H1 (cell line): Measurements from ENCODE around the gene TRAPPC6A. TPM values are rescaled to one million over a fixed set of nuclear protein-coding genes. Genes with fewer than 3 reads are reported as not detected.
A peak's percentile ranks its signal among the peaks of the same experiment; 100 is the strongest.

Source experiments
- CTCF ChIA-PET: fragments of 300-600 bp; sonication (Branson Sonifier 250); formaldehyde crosslinking; loops from one replicate; lab custom pipeline; 2021; ENCODE audit not compliant: partially characterized antibody; lab: Charles Lee
- POLR2A ChIA-PET: fragments of 300-600 bp; sonication (Branson Sonifier 250); formaldehyde crosslinking; loops from one replicate; lab custom pipeline; 2021; ENCODE audit warnings: inconsistent platforms; ENCODE audit not compliant: partially characterized antibody; lab: Charles Lee
- DNase-seq, 2 experiments: peaks; one replicate each; pipeline versions ENCODE4 v3.0.0 to v3.0.0-alpha.2; 2010 to 2022; ENCODE audit warnings: low spot score in 2 of 2, low read depth in 1 of 2, mixed read lengths in 1 of 2
- FAIRE-seq: peaks from 2 replicates; lab custom pipeline; 2011; peaks lifted over from hg19 to GRCh38; lab: Jason Lieb, UNC
- H2AFZ ChIP-seq: 2 replicates; pipeline ENCODE4 v1.8.1; 2012; ENCODE audit warnings: low read length, inconsistent platforms
- H2AK5ac ChIP-seq: 2 replicates; pipeline ENCODE4 v1.6.1; 2013; ENCODE audit warnings: low read depth, low read length
- H2BK120ac ChIP-seq: replicated peaks from 2 replicates; pipeline ENCODE3; 2013; ENCODE audit warnings: low read depth, low read length, inconsistent platforms
- H2BK12ac ChIP-seq: 2 replicates; pipeline ENCODE4 v1.6.1; 2013; ENCODE audit warnings: low read depth, low read length
- H2BK15ac ChIP-seq: 2 replicates; pipeline ENCODE4 v1.6.1; 2013; ENCODE audit warnings: low read length
- H2BK20ac ChIP-seq: 2 replicates; pipeline ENCODE4 v1.6.1; 2013; ENCODE audit warnings: low read length
- H2BK5ac ChIP-seq: 2 replicates; pipeline ENCODE4 v1.6.1; 2013; ENCODE audit warnings: low read depth, low read length
- H3K14ac ChIP-seq: 2 replicates; pipeline ENCODE4 v1.6.1; 2013; ENCODE audit warnings: inconsistent platforms; ENCODE audit not compliant: insufficient read length
- H3K18ac ChIP-seq: 2 replicates; pipeline ENCODE4 v1.6.1; 2013; ENCODE audit warnings: low read length; ENCODE audit errors: extremely low read depth
- H3K23ac ChIP-seq: 2 replicates; pipeline ENCODE4 v1.6.1; 2013; ENCODE audit warnings: inconsistent platforms; ENCODE audit not compliant: insufficient read length
- H3K23me2 ChIP-seq: 2 replicates; pipeline ENCODE4 v1.6.1; 2013; ENCODE audit warnings: low read depth, low read length
- H3K27ac ChIP-seq: 2 replicates; pipeline ENCODE4 v1.6.1; 2011; ENCODE audit warnings: low read depth, low read length, inconsistent platforms
- H3K27me3 ChIP-seq, 4 experiments: replicated peaks in 1 of 4; 1 replicate in 1 of 4; 2 replicates in 3 of 4; pipeline versions ENCODE4 v1.6.1 to v1.8.1; 2011 to 2013; ENCODE audit warnings: low read length in 3 of 4, mild to moderate bottlenecking in 3 of 4, inconsistent platforms in 2 of 4, mixed read lengths in 2 of 4, moderate library complexity in 1 of 4; ENCODE audit not compliant: control insufficient read depth in 3 of 4, insufficient read depth in 3 of 4; ENCODE audit errors: extremely low read depth in 1 of 4
- H3K36me3 ChIP-seq, 4 experiments: 2 replicates each; pipeline versions ENCODE4 v1.6.1 to v1.8.1; 2011 to 2013; ENCODE audit warnings: mild to moderate bottlenecking in 4 of 4, low read length in 3 of 4, moderate library complexity in 2 of 4, control low read depth in 1 of 4, inconsistent platforms in 1 of 4; ENCODE audit not compliant: insufficient read depth in 4 of 4, control insufficient read depth in 2 of 4
- H3K4ac ChIP-seq: replicated peaks from 2 replicates; pipeline ENCODE3; 2013; ENCODE audit warnings: low read length, low read depth, mixed read lengths, inconsistent platforms; ENCODE audit not compliant: insufficient read length
- H3K4me1 ChIP-seq, 4 experiments: replicated peaks in 1 of 4; 1 replicate in 1 of 4; 2 replicates in 3 of 4; pipeline versions ENCODE4 v1.6.1 to v1.8.1; 2011 to 2013; ENCODE audit warnings: low read length in 3 of 4, inconsistent platforms in 2 of 4, mixed read lengths in 1 of 4; ENCODE audit not compliant: insufficient read depth in 4 of 4, control insufficient read depth in 3 of 4
- H3K4me2 ChIP-seq, 2 experiments: 2 replicates each; pipeline versions ENCODE4 v1.6.1 to v1.8.1; 2011 to 2013; ENCODE audit warnings: low read depth in 2 of 2, low read length in 2 of 2, control low read depth in 1 of 2, inconsistent platforms in 1 of 2, mild to moderate bottlenecking in 1 of 2; ENCODE audit not compliant: insufficient read depth in 1 of 2
- H3K4me3 ChIP-seq, 4 experiments: fragments of 200-600, 300-600 bp in 1 of 4; sonication (generic), shearing (Covaris generic), sonication (Bioruptor Twin) in 1 of 4; 2 replicates each; pipeline versions ENCODE4 v1.5.1 to v1.8.1; 2011 to 2016; ENCODE audit warnings: low read length in 4 of 4, low read depth in 3 of 4, control low read depth in 2 of 4, inconsistent platforms in 2 of 4, mild to moderate bottlenecking in 2 of 4, mixed read lengths in 1 of 4, moderate library complexity in 1 of 4; ENCODE audit not compliant: insufficient read depth in 2 of 4; ENCODE audit errors: extremely low read depth in 1 of 4
- H3K56ac ChIP-seq: replicated peaks from 2 replicates; pipeline ENCODE3; 2013; ENCODE audit warnings: low read depth, mild to moderate bottlenecking, mixed read lengths, low read length, inconsistent platforms; ENCODE audit not compliant: insufficient read length
- H3K79me1 ChIP-seq: 2 replicates; pipeline ENCODE4 v1.6.1; 2013; ENCODE audit warnings: low read depth, low read length, control low read depth
- H3K79me2 ChIP-seq, 2 experiments: 2 replicates each; pipeline versions ENCODE4 v1.6.1 to v1.8.1; 2012 to 2013; ENCODE audit warnings: low read length in 2 of 2, mild to moderate bottlenecking in 2 of 2, inconsistent platforms in 1 of 2; ENCODE audit not compliant: insufficient read depth in 2 of 2, control insufficient read depth in 1 of 2
- H3K9ac ChIP-seq, 4 experiments: replicated peaks in 1 of 4; 1 replicate in 1 of 4; 2 replicates in 3 of 4; pipeline versions ENCODE4 v1.6.1 to v1.8.1; 2011 to 2013; ENCODE audit warnings: low read depth in 3 of 4, low read length in 3 of 4, control low read depth in 2 of 4, mild to moderate bottlenecking in 2 of 4, moderate library complexity in 2 of 4, inconsistent platforms in 1 of 4; ENCODE audit errors: extremely low read depth in 1 of 4
- H3K9me3 ChIP-seq, 2 experiments: 2 replicates each; pipeline versions ENCODE4 v1.6.1 to v1.8.1; 2012 to 2013; ENCODE audit warnings: mild to moderate bottlenecking in 2 of 2, moderate library complexity in 2 of 2, control low read depth in 1 of 2, inconsistent platforms in 1 of 2, low read depth in 1 of 2, low read length in 1 of 2, mixed read lengths in 1 of 2; ENCODE audit not compliant: insufficient read depth in 2 of 2
- H4K20me1 ChIP-seq, 2 experiments: replicated peaks in 1 of 2; 2 replicates each; pipeline versions ENCODE3 to v1.8.1; 2011 to 2013; ENCODE audit warnings: inconsistent platforms in 2 of 2, low read length in 2 of 2, mild to moderate bottlenecking in 1 of 2; ENCODE audit not compliant: insufficient read depth in 2 of 2, control insufficient read depth in 1 of 2
- H4K5ac ChIP-seq: 2 replicates; pipeline ENCODE4 v1.6.1; 2013; ENCODE audit warnings: low read length, low read depth, mixed read lengths, inconsistent platforms; ENCODE audit not compliant: insufficient read length
- H4K8ac ChIP-seq: 2 replicates; pipeline ENCODE4 v1.8.0; 2013; ENCODE audit warnings: mild to moderate bottlenecking, moderate library complexity, low read length, inconsistent platforms; ENCODE audit not compliant: insufficient read depth; ENCODE audit errors: extremely low read depth
- H4K91ac ChIP-seq: replicated peaks from 2 replicates; pipeline ENCODE3; 2013; ENCODE audit warnings: low read length, mixed read lengths, inconsistent platforms; ENCODE audit not compliant: insufficient read length
- ASH2L ChIP-seq: fragments of 200-600, 300-600 bp; sonication (generic); IDR thresholded peaks from one replicate; pipeline ENCODE4 v1.7.1; 2017; ENCODE audit warnings: low read length
- BRCA1 ChIP-seq: IDR thresholded peaks from 2 replicates; pipeline ENCODE4 v1.6.1; 2012; ENCODE audit warnings: low read depth, low read length, improper control_type of control experiment
- CEBPB ChIP-seq: IDR thresholded peaks from 2 replicates; pipeline ENCODE4 v1.6.1; 2012; ENCODE audit warnings: low read depth, low read length
- GABPA ChIP-seq: IDR thresholded peaks from 2 replicates; pipeline ENCODE4 v1.6.1; 2011; ENCODE audit warnings: mild to moderate bottlenecking, low read length, moderate library complexity, borderline replicate concordance; ENCODE audit not compliant: insufficient read depth
- SP1 ChIP-seq: IDR thresholded peaks from 2 replicates; pipeline ENCODE4 v1.6.1; 2011; ENCODE audit warnings: low read depth, low read length
- SP2 ChIP-seq: IDR thresholded peaks from 2 replicates; pipeline ENCODE4 v1.6.1; 2012; ENCODE audit warnings: mild to moderate bottlenecking, low read length, inconsistent platforms
- TEAD4 ChIP-seq: IDR thresholded peaks from 2 replicates; pipeline ENCODE4 v1.6.1; 2012; ENCODE audit warnings: low read depth, low read length, inconsistent platforms, mixed read lengths
- YY1 ChIP-seq: IDR thresholded peaks from 2 replicates; pipeline ENCODE4 v1.6.1; 2011; ENCODE audit warnings: low read depth, mild to moderate bottlenecking, low read length
- WGBS, 2 experiments: shearing (Covaris generic) in 1 of 2; methylation state at CpG; one replicate each; pipeline versions ENCODE4 v1.1.6 to v1.1.7; 2013 to 2015; ENCODE audit warnings: low lambda C conversion rate in 2 of 2, mixed read lengths in 2 of 2, inconsistent platforms in 1 of 2, low coverage in 1 of 2, missing lambda C conversion rate in 1 of 2; ENCODE audit not compliant: insufficient replicate concordance in 2 of 2, insufficient coverage in 1 of 2, insufficient read length in 1 of 2; ENCODE audit errors: extremely low coverage in 1 of 2, missing lambda C conversion rate in 1 of 2; 5-methylcytosine and 5-hydroxymethylcytosine counted together
- polyA plus RNA-seq, 7 experiments: library from polyadenylated mRNA; depleted of rRNA in 3 of 7; stranded (reverse) in 5 of 7; unstranded in 2 of 7; fragments of >200 nt in 5 of 7; fragments of 200-250 nt in 2 of 7; gene quantifications; 1 replicate in 5 of 7; 2 replicates in 1 of 7; 4 replicates in 1 of 7; pipeline versions ENCODE4 v1.2.1 to v1.2.3, GENCODE V29; 2011 to 2013; ENCODE audit warnings: missing spikeins in 2 of 7, mixed read lengths in 2 of 7
- total RNA-seq: library from RNA; stranded (reverse); fragmentation: NEBNext Ultra II Directional; extraction: Animal tissue kit (Norgen Biotek cat#: 25700); gene quantifications from 2 replicates; pipeline ENCODE4 v1.2.1, GENCODE V29; 2021
- TF ChIP-seq, protein P1 (sequence below): IDR thresholded peaks from 2 replicates; pipeline ENCODE4 v1.6.1; 2012; ENCODE audit warnings: inconsistent platforms
- TF ChIP-seq, protein P2 (sequence below): IDR thresholded peaks from 2 replicates; pipeline ENCODE4 v1.6.1; 2011; ENCODE audit warnings: low read depth, mild to moderate bottlenecking, low read length; ENCODE audit not compliant: insufficient read depth

The TRAPPC6A gene
- total and polyA plus RNA-seq, 2 of the 8 experiments (the other 6 are each of a cell fraction or from before 2014, with no cell fraction given), result 31.8 to 130 TPM

DNA sequence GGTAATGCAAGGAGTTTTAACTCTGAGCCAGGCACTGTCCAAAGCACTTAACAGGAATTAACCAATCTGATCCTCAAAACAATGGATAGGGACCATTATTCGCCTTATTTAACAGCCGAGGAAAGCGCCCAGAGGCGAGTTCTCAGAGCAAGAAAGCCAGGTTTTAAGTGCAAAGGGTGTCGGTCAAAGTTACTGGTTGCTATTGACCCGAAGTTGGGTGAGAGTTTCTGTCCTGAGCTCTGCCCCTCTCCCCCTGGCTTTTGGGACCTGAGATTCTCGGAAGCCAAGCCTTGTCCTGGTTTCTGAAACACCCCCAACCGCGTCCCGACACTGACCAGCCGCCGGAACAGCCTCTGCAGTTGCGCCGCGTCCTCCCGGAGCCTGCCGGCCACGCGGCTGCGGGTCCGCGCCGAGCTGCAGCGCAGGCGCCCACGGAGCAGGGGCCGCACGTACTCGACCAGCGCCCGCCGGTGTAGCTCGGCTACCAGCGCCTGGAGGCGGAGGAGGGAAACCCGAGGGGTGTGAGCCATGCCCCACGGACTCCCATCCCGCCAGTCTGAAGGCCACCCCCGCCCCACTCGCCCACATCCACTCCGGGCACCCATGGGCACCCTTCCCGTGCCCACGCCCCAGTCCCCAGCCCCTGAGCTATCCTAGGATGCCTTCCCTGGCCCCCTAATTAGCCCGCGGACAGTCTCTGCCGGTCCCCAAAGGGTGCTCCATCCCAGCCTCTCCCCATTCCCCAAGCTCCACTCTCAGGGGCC is 39.3 kb upstream of the TRAPPC6A start:
- 0 out of 2 replicates have a peak overlapping the region, but pooled peaks have one; percentile 3 for H2AFZ ChIP-seq
- POLR2A ChIA-PET, result interaction anchor here (0.9 to 1.8 kb wide), 4 partner anchors 17 to 53 kb away, joined by 3 to 8 read pairs (median 6); no protein-coding TSS in a partner anchor
- no peak for FAIRE-seq
- TF ChIP-seq YY1, result no peak
- no peak for TF ChIP-seq TEAD4
- no peak for TF ChIP-seq SP2
- TF ChIP-seq, protein P1, sequence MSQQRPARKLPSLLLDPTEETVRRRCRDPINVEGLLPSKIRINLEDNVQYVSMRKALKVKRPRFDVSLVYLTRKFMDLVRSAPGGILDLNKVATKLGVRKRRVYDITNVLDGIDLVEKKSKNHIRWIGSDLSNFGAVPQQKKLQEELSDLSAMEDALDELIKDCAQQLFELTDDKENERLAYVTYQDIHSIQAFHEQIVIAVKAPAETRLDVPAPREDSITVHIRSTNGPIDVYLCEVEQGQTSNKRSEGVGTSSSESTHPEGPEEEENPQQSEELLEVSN, result peak; percentile 39; the same call in 1 of the 2 replicates
- TF ChIP-seq, protein P2, sequence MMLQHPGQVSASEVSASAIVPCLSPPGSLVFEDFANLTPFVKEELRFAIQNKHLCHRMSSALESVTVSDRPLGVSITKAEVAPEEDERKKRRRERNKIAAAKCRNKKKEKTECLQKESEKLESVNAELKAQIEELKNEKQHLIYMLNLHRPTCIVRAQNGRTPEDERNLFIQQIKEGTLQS, result no peak
- no peak for TF ChIP-seq ASH2L
- no peak for TF ChIP-seq BRCA1
- TF ChIP-seq GABPA, result peak; percentile 35; the same call in 1 of the 2 replicates
- no peak for TF ChIP-seq SP1
- no peak for TF ChIP-seq CEBPB

More for the DNA sequence above, 39.3 kb upstream of the TRAPPC6A start:
- H3K4me3 ChIP-seq, result peak overlapping the region; percentile 34 to 64 (median 39)
- no peaks in the 10 kb centered on the region; a peak in 1 of 8 replicates for H3K36me3 ChIP-seq
- no peaks in the 10 kb centered on the region for H4K20me1 ChIP-seq
- H2BK5ac ChIP-seq, result no peak overlapping the region
- H3K23ac ChIP-seq, result no peak overlapping the region
- H2BK120ac ChIP-seq, result no peak overlapping the region
- H3K4ac ChIP-seq, result no peak overlapping the region
- no peak overlapping the region for H2BK20ac ChIP-seq
- no peak overlapping the region; the same call in 1 of the 2 replicates for H4K8ac ChIP-seq
- no peaks in the 10 kb centered on the region for H3K79me2 ChIP-seq
- H3K9me3 ChIP-seq, result no peaks in the 10 kb centered on the region; a peak in 1 of 4 replicates
- no peak overlapping the region for H4K91ac ChIP-seq
- H3K14ac ChIP-seq, result no peak overlapping the region
- peaks cover 17% of the 10 kb centered on the region; the same call in 1 of the 2 replicates for H3K23me2 ChIP-seq
- peak overlapping the region; percentile 82 to 94 for H3K4me2 ChIP-seq
- peak overlapping the region; percentile 71; the same call in 1 of the 2 replicates for H3K18ac ChIP-seq
- no peaks in the 10 kb centered on the region for H3K79me1 ChIP-seq
- peak overlapping the region; percentile 16 for H3K56ac ChIP-seq
- peak overlapping the region; percentile 43; the same call in 1 of the 2 replicates for H2BK12ac ChIP-seq
- H2AK5ac ChIP-seq, result no peak overlapping the region
- no peak overlapping the region; a peak in 1 of 7 replicates for H3K9ac ChIP-seq
- CTCF ChIA-PET, result interaction anchor here (0.6 to 3.5 kb wide), 8 partner anchors 11 to 90 kb away, joined by 3 to 14 read pairs (median 4); no protein-coding TSS in a partner anchor
- WGBS, 2 experiments, result 5% methylated on average over 44 of the region's 46 CpGs; no CpG with 5 or more reads in 1 of the 2 experiments
- H3K4me1 ChIP-seq, result peaks cover 0 to 13% (median 8%) of the 10 kb centered on the region in 4 experiments; a peak in 5 of 7 replicates
- no peak overlapping the region for H4K5ac ChIP-seq
- peaks cover 14 to 44% (median 37%) of the 10 kb centered on the region in 4 experiments for H3K27me3 ChIP-seq
- H2BK15ac ChIP-seq, result peak overlapping the region; percentile 72; the same call in 1 of the 2 replicates
- DNase-seq, result peak in 1 of 2 experiments; percentile 58
- H3K27ac ChIP-seq, result no peak overlapping the region
